GM12872 (cell line): ENCODE measurements around the gene CAMTA1.

Experiments used
- TF ChIP-seq, protein P1 (sequence below): IDR thresholded peaks from 3 replicates; pipeline ENCODE4 v1.5.1; 2011; ENCODE audit warnings: low read depth, mild to moderate bottlenecking, low read length, moderate library complexity; ENCODE audit not compliant: insufficient read depth

The CAMTA1 gene

DNA sequence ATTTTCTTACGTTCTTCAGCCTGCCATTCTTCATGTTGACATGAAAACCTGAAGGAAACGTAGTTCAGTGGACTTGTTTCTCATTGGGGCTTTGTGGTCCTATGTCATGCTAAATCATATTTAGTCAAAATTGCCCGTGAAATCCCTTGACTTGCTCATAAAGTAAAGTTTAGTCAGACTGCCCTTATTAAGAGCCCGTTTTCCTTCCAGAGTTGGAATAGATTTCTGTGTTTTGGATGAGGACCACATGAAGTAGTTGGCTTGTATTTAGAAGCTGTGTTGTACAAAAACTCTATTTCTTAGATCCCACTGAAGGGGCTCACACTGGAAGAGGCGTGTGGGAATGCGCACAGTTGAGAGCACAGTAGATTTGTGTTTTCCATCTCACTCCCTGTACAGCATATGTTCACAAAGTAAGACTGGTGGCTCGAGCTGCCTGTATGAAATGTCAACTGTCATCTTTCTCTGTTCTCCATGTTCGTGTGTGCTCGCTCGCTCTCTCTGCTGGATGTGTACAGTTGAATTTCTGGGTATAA is 42.4 kb downstream of the CAMTA1 start:
- TF ChIP-seq, protein P1, sequence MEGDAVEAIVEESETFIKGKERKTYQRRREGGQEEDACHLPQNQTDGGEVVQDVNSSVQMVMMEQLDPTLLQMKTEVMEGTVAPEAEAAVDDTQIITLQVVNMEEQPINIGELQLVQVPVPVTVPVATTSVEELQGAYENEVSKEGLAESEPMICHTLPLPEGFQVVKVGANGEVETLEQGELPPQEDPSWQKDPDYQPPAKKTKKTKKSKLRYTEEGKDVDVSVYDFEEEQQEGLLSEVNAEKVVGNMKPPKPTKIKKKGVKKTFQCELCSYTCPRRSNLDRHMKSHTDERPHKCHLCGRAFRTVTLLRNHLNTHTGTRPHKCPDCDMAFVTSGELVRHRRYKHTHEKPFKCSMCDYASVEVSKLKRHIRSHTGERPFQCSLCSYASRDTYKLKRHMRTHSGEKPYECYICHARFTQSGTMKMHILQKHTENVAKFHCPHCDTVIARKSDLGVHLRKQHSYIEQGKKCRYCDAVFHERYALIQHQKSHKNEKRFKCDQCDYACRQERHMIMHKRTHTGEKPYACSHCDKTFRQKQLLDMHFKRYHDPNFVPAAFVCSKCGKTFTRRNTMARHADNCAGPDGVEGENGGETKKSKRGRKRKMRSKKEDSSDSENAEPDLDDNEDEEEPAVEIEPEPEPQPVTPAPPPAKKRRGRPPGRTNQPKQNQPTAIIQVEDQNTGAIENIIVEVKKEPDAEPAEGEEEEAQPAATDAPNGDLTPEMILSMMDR: no peak

DNA sequence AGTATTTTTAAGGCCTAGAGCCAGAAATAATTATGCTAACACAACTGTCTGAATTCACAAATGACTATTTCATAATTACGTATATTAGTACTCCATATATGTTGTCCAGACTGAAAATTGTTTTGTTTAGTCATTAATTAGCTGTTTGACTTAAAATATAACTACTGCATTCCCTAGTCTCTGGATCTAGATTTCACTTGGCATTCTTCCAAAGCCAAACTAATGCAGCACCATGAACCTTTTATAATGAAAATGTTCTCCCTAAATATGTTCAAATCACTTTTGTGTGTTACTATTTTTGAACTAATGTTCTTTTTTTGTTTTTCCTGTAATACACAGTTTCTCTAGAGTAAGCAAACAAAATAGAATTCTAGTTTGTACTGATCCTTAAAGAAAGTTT is 46.1 kb downstream of the CAMTA1 start:
- TF ChIP-seq, protein P1: no peak

DNA sequence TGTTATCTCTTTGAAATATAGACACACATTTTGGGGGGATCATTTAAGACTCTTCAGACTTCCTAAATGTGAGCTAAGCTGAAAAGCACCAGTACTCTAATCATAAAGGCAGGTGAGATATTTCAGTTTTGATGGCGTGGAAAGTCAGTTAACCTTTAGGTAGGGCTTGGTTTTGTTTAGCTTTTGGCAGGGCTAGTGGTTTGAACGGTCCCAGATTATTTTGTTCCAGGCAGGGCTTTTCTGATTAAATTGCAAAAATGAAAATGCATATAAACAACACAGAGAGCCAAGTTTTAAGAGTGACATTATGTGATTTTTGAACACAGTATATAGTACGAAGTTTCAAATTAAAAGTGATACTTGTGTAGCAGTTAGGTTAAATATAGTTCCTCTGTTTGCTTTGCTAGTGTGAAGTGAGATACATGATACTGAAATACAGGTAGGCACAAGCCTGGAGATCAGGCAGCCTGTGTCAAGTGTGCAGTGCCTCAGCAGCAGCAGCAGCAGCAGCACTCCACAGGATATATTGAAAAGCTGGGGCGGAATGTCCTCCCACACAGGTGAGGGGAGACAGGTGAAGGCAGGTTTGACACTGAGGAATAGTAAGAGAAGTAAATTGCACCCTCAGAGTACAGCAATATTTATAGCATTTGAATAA is 47.4 kb downstream of the CAMTA1 start:
- TF ChIP-seq, protein P1: no peak

DNA sequence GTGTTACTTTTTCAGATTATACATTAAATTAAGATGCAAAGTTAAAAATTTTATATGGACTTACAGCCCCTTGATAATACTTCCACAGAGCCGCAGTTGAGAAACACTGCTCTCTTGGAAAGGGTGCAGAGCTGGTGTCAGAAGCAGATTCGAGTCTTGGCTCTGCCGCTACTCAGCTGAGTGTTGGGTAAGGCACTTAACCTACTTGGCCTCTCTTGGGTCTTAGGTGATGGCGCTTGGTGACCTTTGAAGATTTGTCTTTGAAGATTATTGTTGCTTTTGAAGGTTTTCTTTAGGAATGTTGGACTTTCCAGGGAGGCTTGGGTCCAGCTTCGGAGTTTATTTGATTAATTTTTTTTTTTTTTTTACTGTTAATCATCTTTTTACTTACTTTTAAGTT is 48.5 kb downstream of the CAMTA1 start:
- TF ChIP-seq, protein P1: no peak

DNA sequence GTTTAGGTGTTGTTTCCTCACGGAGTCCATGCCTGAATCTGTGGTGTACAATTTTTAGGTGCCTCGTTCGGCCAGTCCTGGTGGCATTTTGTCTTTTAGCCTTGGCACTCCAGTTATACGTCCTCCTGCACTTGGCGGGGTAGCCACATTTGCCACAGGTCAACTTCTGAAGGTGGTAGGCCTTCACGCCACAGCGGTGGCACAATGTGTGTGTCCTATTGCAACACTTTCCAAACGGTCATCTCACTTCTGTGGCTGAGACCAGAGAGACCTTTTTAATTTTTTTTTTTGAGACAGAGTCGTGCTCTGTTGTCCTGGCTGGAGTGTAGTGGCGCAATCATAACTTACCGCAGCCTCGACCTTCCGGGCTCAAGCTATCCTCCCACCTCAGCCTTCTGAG is 49.1 kb downstream of the CAMTA1 start:
- TF ChIP-seq, protein P1: no peak

DNA sequence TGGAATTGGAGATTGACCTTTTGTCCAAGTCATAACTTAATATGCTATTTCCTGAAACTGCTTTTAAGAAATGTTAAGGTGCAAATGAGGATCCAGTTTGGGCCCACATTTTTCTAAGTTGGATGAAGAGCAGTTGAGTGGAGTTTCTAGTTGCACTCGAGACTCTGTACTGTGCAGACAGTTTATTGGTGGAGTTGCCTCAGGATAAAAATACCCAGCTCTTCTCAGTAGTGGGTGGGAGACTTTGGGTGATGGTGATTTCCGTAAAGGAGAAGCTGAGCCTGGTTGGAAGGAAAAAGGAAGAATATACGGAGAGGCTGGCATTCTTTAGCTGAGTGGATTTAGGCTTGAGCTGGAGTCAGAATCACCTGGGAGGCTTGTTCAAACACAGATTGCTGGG is 49.9 kb downstream of the CAMTA1 start:
- TF ChIP-seq, protein P1: no peak

DNA sequence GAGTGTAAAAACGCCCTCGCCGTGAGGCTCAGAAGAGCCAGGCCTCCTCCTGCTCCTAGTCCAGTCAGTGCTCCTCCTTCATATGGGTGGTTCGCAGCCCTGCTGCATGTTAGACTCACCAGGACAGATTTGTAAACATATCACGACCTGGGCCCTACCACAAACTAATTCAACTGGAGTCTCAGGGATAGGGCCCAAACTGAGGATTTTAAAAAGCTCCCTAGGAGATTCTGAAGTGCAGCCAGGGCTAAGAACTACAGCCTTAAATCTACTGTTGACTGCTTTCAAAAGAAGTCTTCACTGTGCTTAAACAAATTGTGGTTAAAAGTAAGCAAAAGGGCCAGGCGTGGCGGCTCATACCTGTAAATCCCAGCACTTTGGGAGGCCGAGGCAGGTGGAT is 57.0 kb downstream of the CAMTA1 start:
- TF ChIP-seq, protein P1: no peak
